Epithelial cell of proximal tubule (primary cell): Measurements from ENCODE around the gene INPP4A. TPM values are rescaled to one million over a fixed set of nuclear protein-coding genes. Genes with fewer than 3 reads are reported as not detected.

Experiments used
- DNase-seq: peaks from one replicate; pipeline ENCODE4 v3.0.0-alpha.2; 2011; ENCODE audit warnings: low read depth
- H3K4me3 ChIP-seq: 2 replicates; pipeline ENCODE4 v1.5.1; 2011; ENCODE audit warnings: low read depth, mild to moderate bottlenecking, low read length
- CTCF ChIP-seq: conservative IDR thresholded peaks from 2 replicates; pipeline ENCODE4 v1.5.1; 2012; ENCODE audit warnings: low read depth, mild to moderate bottlenecking, low read length
- total RNA-seq: library from RNA; depleted of rRNA; stranded (reverse); fragments of >200 nt; gene quantifications from 2 replicates; pipeline ENCODE4 v1.2.3, GENCODE V29; 2015

INPP4A gene
- total RNA-seq, 1 donor from 2014 or later = 12.2 TPM

GRCh38 chr2:98436734-98437133, 7.9 kb upstream of the INPP4A start:
- DNase-seq = no peak
- no peak for TF ChIP-seq CTCF
- H3K4me3 ChIP-seq = no peak overlapping the region

GRCh38 chr2:98438190-98439133, 6.2 kb upstream of the INPP4A start:
- TF ChIP-seq CTCF = no peak
- DNase-seq = no peak

GRCh38 chr2:98441706-98442450, 2.8 kb upstream of the INPP4A start:
- H3K4me3 ChIP-seq = no peak overlapping the region
- no peak for DNase-seq
- no peak for TF ChIP-seq CTCF

More at GRCh38 chr2:98438190-98439133, 6.2 kb upstream of the INPP4A start:
- H3K4me3 ChIP-seq = no peak overlapping the region

- TF ChIP-seq CTCF = no peak
- no peak for DNase-seq
- H3K4me3 ChIP-seq = no peak overlapping the region
Measured at GRCh38 chr2:98442488-98442887, 2.2 kb upstream of the INPP4A start.

GRCh38 chr2:98445177-98445682, 572 bp downstream of the INPP4A start:
- TF ChIP-seq CTCF = no peak
- peak overlapping the region; percentile 79 for H3K4me3 ChIP-seq
- no peak for DNase-seq

- DNase-seq = no peak
- peak overlapping the region; percentile 79 for H3K4me3 ChIP-seq
- TF ChIP-seq CTCF = no peak
Measured at GRCh38 chr2:98445683-98446581, 1.3 kb downstream of the INPP4A start.
